GM20000 (cell line): Measurements from ENCODE around the gene MTERF4.

ENCODE experiments used
- DNase-seq: peaks from one replicate; pipeline ENCODE4 v3.0.0; 2012; ENCODE audit warnings: low spot score
- TF ChIP-seq, protein P1 (sequence below): IDR thresholded peaks from 2 replicates; pipeline ENCODE4 v1.5.1; 2012; ENCODE audit warnings: mild to moderate bottlenecking, control low read depth; ENCODE audit errors: extremely low read depth, missing control alignments

MTERF4 gene

DNA sequence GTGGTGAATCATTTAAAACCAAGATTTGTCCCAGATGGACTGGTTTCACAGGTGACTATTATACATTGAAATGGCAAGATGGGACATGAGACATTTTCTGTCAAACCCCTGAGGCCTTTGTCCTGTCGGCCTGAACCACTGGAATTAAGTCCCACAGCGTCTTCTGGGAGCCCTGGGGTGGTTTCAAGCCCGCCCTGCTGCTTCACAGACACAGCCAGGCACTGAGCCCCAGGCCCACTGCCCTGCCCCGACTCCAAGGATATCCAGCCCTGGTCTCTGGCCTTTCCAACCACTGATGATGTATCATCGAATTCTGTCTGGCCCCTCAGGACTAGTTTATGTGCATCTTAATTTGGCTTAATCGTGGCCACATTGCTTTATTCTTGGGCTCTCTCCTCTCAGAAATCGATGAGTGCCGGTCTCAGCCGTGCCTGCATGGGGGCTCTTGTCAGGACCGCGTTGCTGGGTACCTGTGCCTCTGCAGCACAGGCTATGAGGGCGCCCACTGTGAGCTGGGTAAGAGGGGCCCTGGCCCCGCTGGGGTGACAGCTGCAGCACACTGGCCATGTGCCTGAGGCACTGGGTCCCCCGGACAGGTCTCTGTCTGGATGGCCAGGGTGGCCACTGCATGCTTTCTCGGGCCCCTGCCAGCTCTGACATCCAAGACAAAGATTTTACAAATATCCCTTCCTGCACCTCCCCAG is 39.5 kb downstream of the MTERF4 start:
- no peak for DNase-seq
- TF ChIP-seq, protein P1, sequence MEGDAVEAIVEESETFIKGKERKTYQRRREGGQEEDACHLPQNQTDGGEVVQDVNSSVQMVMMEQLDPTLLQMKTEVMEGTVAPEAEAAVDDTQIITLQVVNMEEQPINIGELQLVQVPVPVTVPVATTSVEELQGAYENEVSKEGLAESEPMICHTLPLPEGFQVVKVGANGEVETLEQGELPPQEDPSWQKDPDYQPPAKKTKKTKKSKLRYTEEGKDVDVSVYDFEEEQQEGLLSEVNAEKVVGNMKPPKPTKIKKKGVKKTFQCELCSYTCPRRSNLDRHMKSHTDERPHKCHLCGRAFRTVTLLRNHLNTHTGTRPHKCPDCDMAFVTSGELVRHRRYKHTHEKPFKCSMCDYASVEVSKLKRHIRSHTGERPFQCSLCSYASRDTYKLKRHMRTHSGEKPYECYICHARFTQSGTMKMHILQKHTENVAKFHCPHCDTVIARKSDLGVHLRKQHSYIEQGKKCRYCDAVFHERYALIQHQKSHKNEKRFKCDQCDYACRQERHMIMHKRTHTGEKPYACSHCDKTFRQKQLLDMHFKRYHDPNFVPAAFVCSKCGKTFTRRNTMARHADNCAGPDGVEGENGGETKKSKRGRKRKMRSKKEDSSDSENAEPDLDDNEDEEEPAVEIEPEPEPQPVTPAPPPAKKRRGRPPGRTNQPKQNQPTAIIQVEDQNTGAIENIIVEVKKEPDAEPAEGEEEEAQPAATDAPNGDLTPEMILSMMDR, result no peak

DNA sequence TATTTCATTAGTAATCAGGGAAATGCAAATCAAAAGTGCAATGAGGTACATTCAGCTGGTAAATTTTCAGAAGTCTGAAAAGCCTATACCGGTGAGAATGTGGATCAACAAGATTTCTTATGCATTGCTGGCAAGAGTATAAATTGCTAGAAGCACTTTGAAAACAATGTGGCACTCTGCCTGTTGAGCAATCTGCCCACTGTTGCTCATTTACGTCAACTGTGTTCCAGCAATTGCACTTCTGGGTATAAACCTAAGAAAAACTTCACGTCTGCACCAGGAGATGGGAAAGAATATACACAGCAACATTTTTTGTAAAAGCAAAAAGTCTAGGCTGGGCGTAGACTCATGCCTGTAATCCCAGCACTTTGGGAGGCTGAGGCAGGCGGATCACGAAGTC is 40.8 kb downstream of the MTERF4 start:
- DNase-seq, result no peak
- TF ChIP-seq, protein P1, result no peak

DNA sequence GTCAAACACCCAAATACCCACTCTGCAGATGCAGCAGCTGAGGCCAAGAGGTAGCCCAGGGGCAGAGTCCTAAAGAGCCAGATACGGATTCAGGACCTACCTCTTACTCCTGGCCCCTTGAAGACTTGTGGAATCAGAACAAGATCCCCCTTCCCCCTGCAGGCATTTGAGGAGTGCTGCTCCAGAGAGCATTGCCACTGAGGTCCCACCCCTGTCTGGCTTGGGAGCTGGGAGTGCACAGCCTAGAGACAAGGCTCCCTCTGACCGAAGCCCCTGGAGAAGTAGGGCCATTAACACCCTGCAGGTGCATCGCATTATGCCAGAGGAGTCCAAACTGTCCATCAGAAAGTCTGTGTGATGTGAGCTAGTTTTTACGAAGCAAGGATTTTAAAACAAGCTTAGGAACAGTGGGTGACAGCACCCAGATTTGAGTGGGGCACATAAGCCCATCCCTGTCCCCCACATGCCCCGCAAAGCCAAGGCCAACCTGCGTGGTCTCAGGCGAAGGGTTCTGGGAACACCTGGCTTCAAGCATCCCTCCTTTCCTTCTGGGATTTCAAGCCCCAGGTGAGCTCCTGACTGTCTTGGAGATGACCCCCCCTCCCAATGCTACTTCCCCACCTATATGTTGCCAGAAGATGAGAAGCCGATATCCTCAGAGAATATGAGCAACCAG is 48.4 kb downstream of the MTERF4 start:
- DNase-seq, result no peak

DNA sequence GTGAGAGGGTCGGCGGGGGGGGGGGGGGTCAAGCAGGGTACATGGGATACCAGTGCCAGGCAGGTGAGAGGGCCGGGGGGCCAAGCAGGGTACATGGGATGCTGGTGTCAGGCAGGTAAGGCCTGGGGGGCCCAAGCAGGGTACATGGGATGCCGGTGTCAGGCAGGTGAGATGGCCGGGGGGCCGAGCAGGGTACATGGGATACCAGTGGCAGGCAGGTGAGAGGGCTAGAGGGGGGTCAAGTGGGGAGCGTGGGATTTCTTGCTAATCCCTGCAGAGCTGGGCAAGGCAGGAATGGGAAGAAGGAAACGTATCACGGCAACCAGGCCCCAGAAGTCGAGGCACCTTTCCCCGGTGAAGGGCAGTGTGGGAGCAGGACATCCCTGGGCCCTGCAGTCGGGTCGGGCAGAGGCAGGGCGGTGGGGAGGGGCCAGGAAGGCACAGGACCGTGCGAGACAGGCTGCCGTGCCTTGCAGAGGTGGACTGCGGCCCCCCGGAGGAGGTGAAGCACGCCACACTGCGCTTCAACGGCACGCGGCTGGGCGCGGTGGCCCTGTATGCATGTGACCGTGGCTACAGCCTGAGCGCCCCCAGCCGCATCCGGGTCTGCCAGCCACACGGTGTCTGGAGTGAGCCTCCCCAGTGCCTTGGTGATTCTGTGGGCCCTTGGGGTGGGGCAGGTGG is 49.3 kb downstream of the MTERF4 start:
- TF ChIP-seq, protein P1, result no peak
- no peak for DNase-seq

More for the DNA sequence above, 48.4 kb downstream of the MTERF4 start:
- TF ChIP-seq, protein P1, result no peak

DNA sequence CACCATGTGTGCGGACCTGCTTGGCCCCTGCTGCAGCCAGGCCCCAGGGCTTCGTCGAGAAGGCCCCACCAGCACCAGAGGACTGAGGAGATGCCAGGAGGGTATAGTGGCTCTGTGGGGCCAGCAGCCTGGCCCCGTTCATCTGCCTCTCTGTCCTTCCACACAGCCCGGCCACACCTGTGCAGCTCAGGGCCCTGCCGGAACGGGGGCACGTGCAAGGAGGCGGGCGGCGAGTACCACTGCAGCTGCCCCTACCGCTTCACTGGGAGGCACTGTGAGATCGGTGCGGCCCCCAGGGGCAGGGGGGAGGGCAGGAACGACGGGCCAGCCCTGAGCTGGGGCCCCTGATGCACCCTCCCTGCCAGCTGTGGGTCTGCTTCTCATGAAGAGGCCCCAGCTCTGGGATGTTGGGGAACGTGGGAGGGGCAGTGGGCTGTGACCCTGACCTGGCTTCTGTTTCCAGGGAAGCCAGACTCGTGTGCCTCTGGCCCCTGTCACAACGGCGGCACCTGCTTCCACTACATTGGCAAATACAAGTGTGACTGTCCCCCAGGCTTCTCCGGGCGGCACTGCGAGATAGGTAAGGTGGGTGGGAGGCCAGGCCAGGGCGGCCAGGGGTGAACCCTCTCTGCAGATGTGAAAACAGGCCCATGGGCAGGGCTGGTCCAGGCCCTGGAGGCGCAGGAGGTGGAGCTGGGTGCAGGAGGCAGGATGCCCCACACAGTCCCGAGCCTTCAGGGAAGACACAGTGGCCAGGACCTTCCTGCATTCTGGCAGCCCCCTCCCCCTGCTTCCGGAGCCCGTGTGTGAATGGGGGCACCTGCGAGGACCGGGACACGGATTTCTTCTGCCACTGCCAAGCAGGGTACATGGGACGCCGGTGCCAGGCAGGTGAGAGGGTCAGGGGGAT is 50.3 kb downstream of the MTERF4 start:
- DNase-seq, result no peak
- TF ChIP-seq, protein P1, result no peak

DNA sequence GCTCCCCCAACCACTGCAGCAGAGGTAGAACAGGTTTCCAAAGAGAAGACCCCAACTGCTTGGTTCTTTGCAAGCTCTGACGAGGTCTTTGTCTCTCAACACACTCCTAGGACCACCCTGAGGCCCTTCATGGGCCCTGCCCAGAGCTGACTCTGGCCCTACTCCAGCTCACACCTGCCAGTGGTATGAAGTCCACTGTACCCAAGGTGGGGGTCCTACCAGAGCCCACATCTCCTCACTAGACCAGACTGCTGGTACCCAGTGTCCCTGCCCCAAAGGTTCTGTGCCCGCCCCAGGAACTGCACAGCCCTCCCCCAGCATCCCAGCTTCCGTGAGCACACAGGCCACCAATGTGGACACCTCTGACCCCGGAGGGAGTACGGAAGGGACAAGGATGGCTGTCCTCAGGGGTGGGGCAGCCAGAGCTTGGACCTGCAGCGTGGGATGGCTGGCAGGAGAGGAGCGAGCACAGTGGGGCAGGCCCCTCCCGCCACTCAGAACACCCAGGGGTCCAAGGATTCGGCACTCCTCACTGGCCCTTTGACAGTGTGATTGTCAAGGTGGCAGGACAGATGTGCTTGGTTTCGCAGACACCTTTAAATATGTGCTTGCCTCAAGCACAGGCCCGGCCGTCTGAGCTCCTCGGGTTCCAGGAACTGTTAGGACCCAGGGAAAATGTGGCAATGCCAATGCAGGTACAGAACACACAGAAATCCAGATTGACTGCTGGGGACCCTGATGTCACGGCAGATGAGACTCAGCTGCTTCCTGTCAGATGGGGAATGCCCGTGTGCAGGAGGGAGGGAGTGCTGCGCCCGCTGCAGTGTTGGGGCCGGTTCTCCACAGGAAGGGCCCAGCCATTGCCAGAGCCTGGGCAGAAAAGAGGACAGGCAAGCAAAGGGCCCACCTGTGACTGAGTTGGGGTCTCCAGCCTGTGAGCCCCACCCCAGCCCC is 51.2 kb downstream of the MTERF4 start:
- TF ChIP-seq, protein P1, result no peak
- DNase-seq, result peak; percentile 48
